ENCODE measurements around the gene FNDC3A. TPM values are rescaled to one million over a fixed set of nuclear protein-coding genes. Genes with fewer than 3 reads are reported as not detected.
"Not testable (repeated sequence)": the region's sequence is repeated elsewhere in the genome, so short reads cannot be mapped to it uniquely, and the experiment has no call there.

Gene FNDC3A
- total RNA-seq, 1 experiment from 2014 or later = 15.6 TPM

DNA sequence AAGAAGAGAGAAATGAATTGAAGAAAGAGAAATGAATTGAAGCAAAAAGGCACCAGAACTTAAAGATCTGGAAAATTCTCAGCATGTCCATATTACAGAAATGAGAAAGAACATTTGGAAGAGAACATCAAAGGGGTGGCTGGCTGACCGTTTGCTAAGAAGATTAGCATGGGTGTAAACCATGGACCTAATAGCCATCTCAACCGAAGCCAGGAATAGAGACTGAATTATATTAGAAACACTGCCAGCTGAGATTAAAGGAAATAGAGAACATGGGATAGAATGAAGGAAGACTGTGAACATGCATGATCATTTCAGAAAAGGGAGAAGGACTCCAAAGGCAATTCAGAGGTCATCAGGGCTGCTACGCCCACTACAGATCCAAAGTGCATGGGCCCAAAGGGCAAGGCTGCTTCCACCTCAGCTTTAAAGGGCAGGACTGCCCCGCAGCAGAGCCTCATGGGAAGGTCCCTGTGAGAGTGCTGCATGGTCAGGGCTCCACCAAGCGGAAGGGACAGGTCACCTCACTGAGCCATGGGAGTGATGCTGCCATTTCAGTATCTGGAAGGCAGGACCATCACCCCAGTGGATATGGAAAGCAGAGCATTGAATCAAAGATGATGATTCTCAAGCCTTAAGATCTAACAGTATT is 23.1 kb downstream of the FNDC3A start:
- intact Hi-C loops (cut with micrococcal nuclease) = no loop called here
- H3K36me3 ChIP-seq (ENCODE audit: low read depth, low read length) = no peaks in the 10 kb centered on the region; the same call in 1 of the 2 replicates
- no peak overlapping the region for H2AFZ ChIP-seq (ENCODE audit: low read length)
- H3K9me2 ChIP-seq (replicated peaks; ENCODE audit: low read length) = no peaks in the 10 kb centered on the region
- H3K9ac ChIP-seq (ENCODE audit: low read length) = no peak overlapping the region
- H3K27me3 ChIP-seq (ENCODE audit: low read length) = no peaks in the 10 kb centered on the region
- no peak overlapping the region for H3K4me3 ChIP-seq (ENCODE audit: low read length)
- no peaks in the 10 kb centered on the region for H3K4me1 ChIP-seq (ENCODE audit: insufficient read depth, low read length)
- ATAC-seq (no peak), DNase-seq (no peak)
- peaks cover 1% of the 10 kb centered on the region; the same call in 1 of the 2 replicates for H3K79me2 ChIP-seq (ENCODE audit: low read length)
- H3K9me3 ChIP-seq (ENCODE audit: low read length) = peaks cover 6% of the 10 kb centered on the region; the same call in 1 of the 2 replicates
- no peak for TF ChIP-seq EZH2 (IDR thresholded peaks at IDR 0.05; ENCODE audit: low read length, unreplicated experiment)
- TF ChIP-seq EZH2phosphoT487 (IDR thresholded peaks at IDR 0.05; ENCODE audit: borderline replicate concordance, low read length) = no peak
- TF ChIP-seq, protein P1, sequence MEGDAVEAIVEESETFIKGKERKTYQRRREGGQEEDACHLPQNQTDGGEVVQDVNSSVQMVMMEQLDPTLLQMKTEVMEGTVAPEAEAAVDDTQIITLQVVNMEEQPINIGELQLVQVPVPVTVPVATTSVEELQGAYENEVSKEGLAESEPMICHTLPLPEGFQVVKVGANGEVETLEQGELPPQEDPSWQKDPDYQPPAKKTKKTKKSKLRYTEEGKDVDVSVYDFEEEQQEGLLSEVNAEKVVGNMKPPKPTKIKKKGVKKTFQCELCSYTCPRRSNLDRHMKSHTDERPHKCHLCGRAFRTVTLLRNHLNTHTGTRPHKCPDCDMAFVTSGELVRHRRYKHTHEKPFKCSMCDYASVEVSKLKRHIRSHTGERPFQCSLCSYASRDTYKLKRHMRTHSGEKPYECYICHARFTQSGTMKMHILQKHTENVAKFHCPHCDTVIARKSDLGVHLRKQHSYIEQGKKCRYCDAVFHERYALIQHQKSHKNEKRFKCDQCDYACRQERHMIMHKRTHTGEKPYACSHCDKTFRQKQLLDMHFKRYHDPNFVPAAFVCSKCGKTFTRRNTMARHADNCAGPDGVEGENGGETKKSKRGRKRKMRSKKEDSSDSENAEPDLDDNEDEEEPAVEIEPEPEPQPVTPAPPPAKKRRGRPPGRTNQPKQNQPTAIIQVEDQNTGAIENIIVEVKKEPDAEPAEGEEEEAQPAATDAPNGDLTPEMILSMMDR (conservative IDR thresholded peaks at IDR 0.05; ENCODE audit: low read depth, low read length) = no peak
- H4K20me1 ChIP-seq (ENCODE audit: low read length) = no peaks in the 10 kb centered on the region
- no TSS peak for BruUV-seq (replicated peaks)
- H3K27ac ChIP-seq (ENCODE audit: low read length) = no peak overlapping the region
- H3K4me2 ChIP-seq (ENCODE audit: low read length) = no peak overlapping the region
- no peaks in the 10 kb centered on the region for H3F3A ChIP-seq (ENCODE audit: low read length, unreplicated experiment)
- ChIA-PET CTCF (no interaction called here), POLR2A (ENCODE audit: unreplicated experiment) (no interaction called here)

DNA sequence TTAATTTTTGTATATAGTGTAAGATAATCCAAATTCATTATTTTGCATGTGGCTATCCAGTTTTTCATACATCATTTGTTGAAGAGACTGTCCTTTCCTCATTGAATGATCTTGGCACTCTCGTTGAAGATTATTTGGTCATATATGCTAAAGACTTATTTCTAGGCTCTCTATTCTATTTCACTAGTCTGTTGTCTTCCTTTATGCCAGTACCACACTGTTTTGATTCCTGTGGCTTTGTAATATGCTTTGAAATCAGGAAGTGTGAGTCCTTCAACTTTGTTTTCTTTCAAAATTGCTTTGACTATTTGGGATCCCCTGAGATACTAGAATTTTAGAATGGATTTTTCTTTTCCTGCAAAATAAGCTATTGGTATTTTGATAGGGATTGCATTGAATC is 24.5 kb downstream of the FNDC3A start:
- no peaks in the 10 kb centered on the region for H4K20me1 ChIP-seq (ENCODE audit: low read length)
- H3K79me2 ChIP-seq (ENCODE audit: low read length) = no peaks in the 10 kb centered on the region; the same call in 1 of the 2 replicates
- no peak overlapping the region for H3K4me3 ChIP-seq (ENCODE audit: low read length)
- H3K9me2 ChIP-seq (replicated peaks; ENCODE audit: low read length) = no peaks in the 10 kb centered on the region
- H3K36me3 ChIP-seq (ENCODE audit: low read depth, low read length) = no peaks in the 10 kb centered on the region; the same call in 1 of the 2 replicates
- H3K27me3 ChIP-seq (ENCODE audit: low read length) = no peaks in the 10 kb centered on the region
- no peak overlapping the region for H3K27ac ChIP-seq (ENCODE audit: low read length)
- intact Hi-C loops (cut with micrococcal nuclease) = no loop called here
- no peak overlapping the region for H3K4me2 ChIP-seq (ENCODE audit: low read length)
- ATAC-seq (no peak), DNase-seq (no peak)
- no peaks in the 10 kb centered on the region for H3F3A ChIP-seq (ENCODE audit: low read length, unreplicated experiment)
- no peak overlapping the region for H3K9ac ChIP-seq (ENCODE audit: low read length)
- TF ChIP-seq EZH2 (IDR thresholded peaks at IDR 0.05; ENCODE audit: low read length, unreplicated experiment) (no peak), EZH2phosphoT487 (IDR thresholded peaks at IDR 0.05; ENCODE audit: borderline replicate concordance, low read length) (no peak)
- TF ChIP-seq, protein P1 (conservative IDR thresholded peaks at IDR 0.05; ENCODE audit: low read depth, low read length) = no peak
- H3K9me3 ChIP-seq (ENCODE audit: low read length) = peaks cover 6% of the 10 kb centered on the region; the same call in 1 of the 2 replicates
- H2AFZ ChIP-seq (ENCODE audit: low read length) = no peak overlapping the region
- ChIA-PET POLR2A (ENCODE audit: unreplicated experiment) (no interaction called here), CTCF (no interaction called here)
- no peaks in the 10 kb centered on the region for H3K4me1 ChIP-seq (ENCODE audit: insufficient read depth, low read length)
- BruUV-seq (replicated peaks) = no TSS peak

DNA sequence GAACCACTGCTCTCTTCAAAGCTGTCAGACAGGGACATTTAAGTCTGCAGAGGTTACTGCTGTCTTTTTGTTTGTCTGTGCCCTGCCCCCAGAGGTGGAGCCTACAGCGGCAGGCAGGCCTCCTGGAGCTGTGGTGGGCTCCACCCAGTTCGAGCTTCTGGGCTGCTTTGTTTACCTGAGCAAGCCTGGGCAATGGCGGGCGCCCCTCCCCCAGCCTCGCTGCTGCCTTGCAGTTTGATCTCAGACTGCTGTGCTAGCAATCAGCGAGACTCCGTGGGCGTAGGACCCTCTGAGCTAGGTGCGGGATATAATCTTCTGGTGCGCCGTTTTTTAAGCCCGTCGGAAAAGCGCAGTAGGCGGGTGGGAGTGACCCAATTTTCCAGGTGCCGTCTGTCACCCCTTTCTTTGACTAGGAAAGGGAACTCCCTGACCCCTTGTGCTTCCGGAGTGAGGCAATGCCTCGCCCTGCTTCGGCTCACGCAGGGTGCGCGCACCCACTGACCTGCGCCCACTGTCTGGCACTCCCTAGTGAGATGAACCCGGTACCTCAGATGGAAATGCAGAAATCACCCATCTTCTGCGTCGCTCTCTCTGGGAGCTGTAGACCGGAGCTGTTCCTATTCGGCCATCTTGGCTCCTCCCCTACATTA is 43.4 kb downstream of the FNDC3A start:
- H3K9me2 ChIP-seq (replicated peaks; ENCODE audit: low read length); H3K27me3 ChIP-seq (ENCODE audit: low read length); BruUV-seq (replicated peaks); H3K27ac ChIP-seq (ENCODE audit: low read length); ATAC-seq; H3K4me2 ChIP-seq (ENCODE audit: low read length); H3K9ac ChIP-seq (ENCODE audit: low read length); H4K20me1 ChIP-seq (ENCODE audit: low read length); H3K4me3 ChIP-seq (ENCODE audit: low read length); DNase-seq; H3F3A ChIP-seq (ENCODE audit: low read length, unreplicated experiment); H3K9me3 ChIP-seq (ENCODE audit: low read length); H2AFZ ChIP-seq (ENCODE audit: low read length); H3K36me3 ChIP-seq (ENCODE audit: low read depth, low read length); CTCF ChIA-PET; intact Hi-C loops (cut with micrococcal nuclease); POLR2A ChIA-PET (ENCODE audit: unreplicated experiment): not testable (repeated sequence)
- Histone ChIP-seq H3K4me1 (ENCODE audit: insufficient read depth, low read length) (peaks cover 28% of the 10 kb centered on the region), H3K79me2 (ENCODE audit: low read length) (peaks cover 11% of the 10 kb centered on the region)
